SIG-M5 (cell line): Measurements from ENCODE around the gene FNTB.

Experiments
- DNase-seq: peaks from one replicate; lab custom pipeline; 2025; lab: John Stamatoyannopoulos, UW

The FNTB gene

DNA sequence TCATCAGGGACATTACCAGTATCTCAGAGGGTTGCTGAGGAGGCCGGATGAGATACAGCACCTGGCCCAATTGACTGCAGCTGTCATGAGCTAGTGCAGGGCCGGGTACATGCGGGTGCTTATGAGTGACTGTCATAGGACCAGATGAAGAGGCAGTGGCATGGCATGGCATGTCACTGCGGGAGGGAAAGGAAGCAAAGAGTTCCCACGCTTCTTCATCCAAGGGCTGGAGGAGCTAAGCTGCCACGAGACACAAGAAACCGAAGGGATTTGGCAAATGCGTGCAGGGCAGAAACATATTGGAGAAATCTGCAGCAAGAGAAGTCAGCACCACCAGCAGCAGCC is 33.4 kb upstream of the FNTB start:
- no peak for DNase-seq

GRCh38 chr14:64953661-64954060 is 33.0 kb upstream of the FNTB start:
- DNase-seq, result no peak

GRCh38 chr14:64954491-64955240 is 32.0 kb upstream of the FNTB start:
- DNase-seq, result no peak

GRCh38 chr14:64955297-64955696 is 31.4 kb upstream of the FNTB start:
- no peak for DNase-seq

- DNase-seq, result no peak
These were observed 29.8 kb upstream of the FNTB start for GRCh38 chr14:64956697-64957406.

GRCh38 chr14:64958201-64958600 is 28.5 kb upstream of the FNTB start:
- no peak for DNase-seq

GRCh38 chr14:64958743-64959142 is 28.0 kb upstream of the FNTB start:
- no peak for DNase-seq

GRCh38 chr14:64960762-64961276 is 25.9 kb upstream of the FNTB start:
- no peak for DNase-seq

DNA sequence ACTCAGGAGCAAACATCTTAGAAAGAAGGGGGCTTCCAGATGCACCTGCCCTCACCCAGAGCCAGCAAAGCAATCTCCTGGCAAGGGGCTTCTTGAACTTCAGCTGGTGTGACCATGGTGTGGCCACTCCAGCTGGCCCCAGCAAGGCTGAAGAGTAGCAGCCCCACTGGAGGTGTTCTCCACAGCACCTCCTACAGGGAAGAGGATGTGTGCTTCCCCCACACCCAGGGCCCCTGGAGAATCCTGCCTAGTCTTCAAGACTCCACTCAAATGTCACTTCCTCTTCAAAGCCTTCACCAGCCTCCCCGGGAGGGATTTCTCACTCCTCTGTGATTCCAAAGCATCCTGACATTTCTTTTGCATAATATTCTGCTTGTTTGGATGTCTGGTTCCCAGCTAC is 23.1 kb upstream of the FNTB start:
- no peak for DNase-seq

- no peak for DNase-seq
These were observed 21.2 kb upstream of the FNTB start for GRCh38 chr14:64965356-64966000.

- DNase-seq, result no peak
These were observed 19.7 kb upstream of the FNTB start for GRCh38 chr14:64966976-64967375.

DNA sequence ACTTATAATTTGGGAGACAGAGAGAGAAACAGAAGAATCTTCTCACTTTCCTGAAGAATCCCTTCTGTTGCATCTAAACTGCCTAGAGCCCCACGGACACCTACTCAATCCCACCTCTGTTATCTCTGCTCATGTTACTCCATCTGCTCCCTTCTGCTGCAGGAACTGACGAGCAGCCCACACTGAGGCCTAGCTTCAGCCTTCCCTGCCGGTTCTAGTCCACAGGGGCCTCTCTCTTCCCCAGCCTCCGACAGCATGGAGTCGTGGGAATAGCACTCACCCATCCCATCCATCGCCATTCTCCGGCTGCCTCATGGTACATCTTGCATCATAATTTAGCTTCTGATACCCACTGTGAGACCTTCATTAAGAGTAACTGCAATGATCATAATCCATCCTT is 18.5 kb upstream of the FNTB start:
- no peak for DNase-seq

- DNase-seq, result no peak
These were observed 18.0 kb upstream of the FNTB start for GRCh38 chr14:64968651-64969050.

DNA sequence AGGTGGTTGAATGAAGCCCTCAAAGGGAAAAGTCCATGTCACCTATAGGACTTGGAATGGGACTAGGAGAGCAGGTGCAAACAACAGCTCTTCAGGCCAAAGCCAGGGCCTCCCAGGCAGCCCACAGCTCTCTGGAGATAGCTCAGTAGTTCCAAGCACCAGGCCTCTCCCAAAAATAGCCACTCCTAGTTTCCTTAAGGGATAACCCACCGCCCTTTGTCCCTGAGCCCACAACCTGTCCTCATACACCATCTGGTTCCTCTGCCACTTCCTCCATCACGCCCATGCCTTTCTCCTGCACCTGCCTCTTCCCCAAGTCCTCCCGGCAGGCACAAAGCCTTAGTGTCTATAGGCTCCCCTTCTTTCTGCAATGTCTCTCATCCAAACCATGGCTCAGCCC is 16.7 kb upstream of the FNTB start:
- DNase-seq, result no peak

DNA sequence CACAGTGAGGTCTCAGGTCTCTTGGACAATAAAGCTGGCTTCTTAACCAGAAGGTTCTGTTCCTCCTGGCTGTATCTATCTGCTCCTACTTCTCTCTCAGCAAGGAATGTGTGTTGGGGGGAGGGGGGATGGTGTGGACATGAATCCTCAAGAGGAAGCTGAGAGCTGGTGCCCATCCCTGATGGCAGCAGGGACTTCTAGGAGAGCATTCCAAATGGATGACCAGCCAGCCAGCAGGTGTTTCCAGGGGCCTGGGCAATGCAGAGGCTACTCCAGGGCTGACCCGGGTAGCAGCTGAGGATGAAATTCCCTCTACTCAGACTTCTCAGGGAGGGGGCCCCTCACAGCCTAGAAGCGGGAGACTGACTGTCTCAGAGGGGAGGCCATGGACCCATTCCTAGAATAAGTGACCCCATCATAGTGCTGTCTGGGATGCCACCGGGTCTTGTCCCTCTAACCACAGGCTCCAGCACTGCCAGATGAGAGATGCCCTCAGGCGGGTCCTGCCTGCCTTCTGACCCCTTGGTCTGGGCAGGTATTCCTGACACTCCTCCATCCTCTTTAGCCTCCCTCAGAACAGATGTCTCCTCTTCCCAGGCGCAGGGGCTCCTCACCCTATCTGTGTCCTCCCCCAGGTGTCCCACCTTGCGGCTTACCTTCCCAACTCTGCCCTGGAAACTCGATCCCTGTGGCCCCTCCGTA is 15.8 kb upstream of the FNTB start:
- no peak for DNase-seq

DNA sequence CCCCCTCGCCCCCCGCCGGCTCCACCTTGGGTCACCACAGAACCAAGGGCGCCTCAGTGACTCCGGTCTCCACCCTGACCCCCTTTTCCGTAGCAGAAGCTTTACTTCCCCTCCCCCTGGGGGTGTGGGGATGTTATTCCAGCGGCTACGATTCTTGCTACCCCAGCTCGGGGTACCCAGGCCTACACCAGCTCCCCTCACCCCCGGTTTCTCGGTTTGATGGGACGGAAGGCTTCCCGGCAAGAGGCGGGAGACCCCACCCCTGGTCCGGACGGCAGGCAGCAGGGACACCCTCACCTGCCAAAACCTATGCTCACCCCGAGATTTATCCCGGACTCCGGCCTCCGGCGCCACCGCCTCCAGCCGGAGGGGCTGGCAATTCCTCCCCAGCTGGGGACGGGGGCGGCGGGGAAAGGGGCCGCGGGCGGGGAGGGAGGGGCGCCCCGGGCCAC is 15.2 kb upstream of the FNTB start:
- no peak for DNase-seq

- DNase-seq, result no peak
These were observed 14.5 kb upstream of the FNTB start, which contains the start of gene RAB15 for GRCh38 chr14:64971943-64972791. Gene RAB15, minus strand, starts transcription at chr14:64972336. Its CDS starts 260 bp downstream, at chr14:64972076.

GRCh38 chr14:64973026-64973442 is 13.7 kb upstream of the FNTB start:
- DNase-seq, result no peak

- no peak for DNase-seq
These were observed 12.9 kb upstream of the FNTB start for GRCh38 chr14:64973826-64974225.

GRCh38 chr14:64974563-64974962 is 12.1 kb upstream of the FNTB start:
- DNase-seq, result no peak

DNA sequence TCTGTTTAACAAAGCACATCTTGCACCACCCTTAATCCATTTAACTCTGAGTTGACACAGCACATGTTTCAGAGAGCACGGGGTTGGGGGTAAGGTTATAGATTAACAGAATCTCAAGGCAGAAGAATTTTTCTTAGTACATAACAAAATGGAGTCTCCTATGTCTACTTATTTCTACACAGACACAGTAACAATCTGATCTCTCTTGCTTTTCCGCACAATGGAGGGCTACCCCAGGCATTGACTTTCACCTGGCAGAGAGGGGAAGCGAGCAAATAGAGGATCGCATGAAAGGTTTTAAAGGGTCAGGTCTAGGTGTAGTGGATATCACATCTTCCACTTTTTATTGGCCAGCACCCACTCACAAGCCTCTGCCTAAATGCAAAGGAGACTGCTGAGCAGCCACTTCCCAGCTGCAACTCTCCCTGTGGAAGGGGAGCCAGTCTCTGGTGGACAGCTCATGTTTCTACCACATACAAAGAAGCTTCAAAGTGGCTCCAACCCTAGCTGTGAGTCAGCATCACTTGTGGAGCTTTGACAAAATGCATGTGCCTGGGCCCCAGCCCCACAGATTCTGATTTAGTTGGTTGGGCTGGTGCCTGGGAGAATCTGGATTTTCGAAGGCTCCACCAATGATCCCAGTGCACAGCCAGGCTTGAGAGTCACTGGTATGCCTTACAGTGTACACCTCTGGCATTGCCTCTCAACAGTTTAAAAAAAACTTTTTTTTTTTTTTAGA is 7.2 kb upstream of the FNTB start:
- no peak for DNase-seq
